Activated CD4-positive, alpha-beta T cell treated with anti-CD3 and anti-CD28 coated beads, Interleukin-2, amount 10 ng/mL, durations not matched to agents 7 days and 5 days (primary cell): Measurements from ENCODE around the gene TELO2. TPM values are rescaled to one million over a fixed set of nuclear protein-coding genes. Genes with fewer than 3 reads are reported as not detected.
A peak's percentile ranks its signal among the peaks of the same experiment; 100 is the strongest.

ENCODE experiments used
- CTCF ChIA-PET: fragments of 350-600 bp; sonication (Branson Sonifier 250); formaldehyde crosslinking; loops from one replicate; lab custom pipeline; 2021; ENCODE audit warnings: antibody characterized with exemption; lab: Charles Lee
- POLR2A ChIA-PET: fragments of 350-600 bp; sonication (Branson Sonifier 250); formaldehyde crosslinking; loops from one replicate; lab custom pipeline; 2021; ENCODE audit warnings: antibody characterized with exemption; lab: Charles Lee
- DNase-seq: peaks from one replicate; pipeline ENCODE4 v3.0.0-alpha.2; 2020
- H3K27ac Mint-ChIP-seq: one replicate; pipeline ENCODE4 v1.8.0; 2021; ENCODE audit warnings: mild to moderate bottlenecking, moderate library complexity, mixed read lengths
- H3K27me3 Mint-ChIP-seq: one replicate; pipeline ENCODE4 v1.8.0; 2021; ENCODE audit warnings: mixed read lengths
- H3K36me3 Mint-ChIP-seq: one replicate; pipeline ENCODE4 v1.8.0; 2021; ENCODE audit warnings: low read depth, mixed read lengths
- H3K4me1 Mint-ChIP-seq: one replicate; pipeline ENCODE4 v1.8.0; 2021; ENCODE audit warnings: mixed read lengths
- H3K4me3 Mint-ChIP-seq: one replicate; pipeline ENCODE4 v1.8.0; 2021; ENCODE audit warnings: mild to moderate bottlenecking, moderate library complexity, mixed read lengths
- H3K9me3 Mint-ChIP-seq: one replicate; pipeline ENCODE4 v1.8.0; 2021; ENCODE audit warnings: mixed read lengths
- total RNA-seq, 2 experiments: library from RNA; stranded (reverse); gene quantifications; one replicate each; pipeline ENCODE4 v1.2.3, GENCODE V29; 2021

TELO2 gene
- total RNA-seq, 2 experiments from 2014 or later, result 49.1 to 65.5 TPM

GRCh38 chr16:1545044-1546040, 52.2 kb downstream of the TELO2 start:
- no peaks in the 10 kb centered on the region for H3K27me3 Mint-ChIP-seq
- H3K4me1 Mint-ChIP-seq, result peaks cover 58% of the 10 kb centered on the region
- H3K27ac Mint-ChIP-seq, result peak overlapping the region; percentile 68
- POLR2A ChIA-PET, result interaction anchor here (0.5 kb wide), 1 partner anchor 12 kb away, joined by 3 read pairs; the partner anchor contains the start of gene TMEM204
- H3K9me3 Mint-ChIP-seq, result no peaks in the 10 kb centered on the region
- no peak for DNase-seq
- H3K36me3 Mint-ChIP-seq, result peaks cover 70% of the 10 kb centered on the region
- CTCF ChIA-PET, result interaction anchor here (0.7 to 1.7 kb wide), 4 partner anchors 9 to 252 kb away, joined by 3 to 4 read pairs (median 3); no protein-coding TSS in a partner anchor
- H3K4me3 Mint-ChIP-seq, result peak overlapping the region; percentile 45

DNA sequence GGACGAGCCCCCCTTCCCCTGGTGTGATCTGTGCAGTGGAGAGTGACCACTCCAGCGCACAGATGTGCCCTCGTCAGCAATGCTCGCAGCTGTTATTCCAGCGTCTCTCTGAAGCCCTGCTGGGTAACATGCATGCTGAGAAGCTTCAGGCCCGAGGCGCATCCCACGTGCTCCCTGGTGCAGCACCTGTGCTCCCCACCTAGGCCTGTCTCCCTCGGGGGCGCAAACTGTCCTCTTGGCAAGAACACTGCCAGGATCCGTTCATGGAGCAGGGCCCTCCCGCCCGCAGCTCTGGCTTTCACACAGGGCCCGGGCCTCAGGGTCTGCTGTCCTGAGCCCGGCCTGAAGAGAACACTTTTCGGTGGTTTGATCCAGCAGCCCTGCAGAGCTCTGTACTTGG, 53.3 kb downstream of the TELO2 start:
- H3K27me3 Mint-ChIP-seq, result no peaks in the 10 kb centered on the region
- no peak overlapping the region for H3K4me3 Mint-ChIP-seq
- ChIA-PET CTCF (interaction anchor here (0.5 to 1.7 kb wide), 2 partner anchors 10 to 76 kb away, joined by 3 to 4 read pairs; no protein-coding TSS in a partner anchor), POLR2A (no interaction called here)
- H3K9me3 Mint-ChIP-seq, result no peaks in the 10 kb centered on the region
- DNase-seq, result no peak
- peaks cover 63% of the 10 kb centered on the region for H3K36me3 Mint-ChIP-seq
- peaks cover 50% of the 10 kb centered on the region for H3K4me1 Mint-ChIP-seq
- peak overlapping the region; percentile 25 for H3K27ac Mint-ChIP-seq

DNA sequence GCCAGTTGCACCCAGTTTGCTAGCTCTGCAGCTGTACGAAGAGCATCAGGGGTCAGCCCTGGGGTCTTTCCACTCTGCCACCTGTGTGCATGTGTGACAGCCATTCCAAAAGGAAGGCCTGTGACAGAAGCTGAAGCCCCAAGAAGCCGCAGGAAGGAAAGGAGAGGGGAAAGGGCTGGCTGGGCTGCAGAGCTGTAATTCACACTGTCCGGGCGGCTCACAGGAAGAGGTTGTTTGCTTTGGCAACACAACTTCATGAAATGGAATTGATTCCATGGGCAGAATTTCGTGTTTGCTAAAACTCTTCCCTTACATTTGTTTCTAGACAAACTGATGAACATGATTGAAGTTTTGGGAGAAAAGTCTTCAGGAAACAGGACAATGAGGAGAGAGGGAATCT, 55.1 kb downstream of the TELO2 start:
- DNase-seq, result no peak
- H3K27me3 Mint-ChIP-seq, result no peaks in the 10 kb centered on the region
- H3K27ac Mint-ChIP-seq, result no peak overlapping the region
- no peaks in the 10 kb centered on the region for H3K9me3 Mint-ChIP-seq
- POLR2A ChIA-PET, result no interaction called here
- H3K4me3 Mint-ChIP-seq, result no peak overlapping the region
- H3K4me1 Mint-ChIP-seq, result peaks cover 36% of the 10 kb centered on the region
- CTCF ChIA-PET, result interaction anchor here (0.9 kb wide), 1 partner anchor 15 kb away, joined by 3 read pairs; the partner anchor contains the start of gene TMEM204
- H3K36me3 Mint-ChIP-seq, result peaks cover 59% of the 10 kb centered on the region

- CTCF ChIA-PET, result interaction anchor here (0.9 kb wide), 1 partner anchor 15 kb away, joined by 3 read pairs; the partner anchor contains the start of gene TMEM204
- Mint-ChIP-seq H3K4me3 (no peak overlapping the region), H3K36me3 (peaks cover 58% of the 10 kb centered on the region), H3K9me3 (no peaks in the 10 kb centered on the region), H3K4me1 (peaks cover 31% of the 10 kb centered on the region), H3K27ac (no peak overlapping the region), H3K27me3 (no peaks in the 10 kb centered on the region)
- DNase-seq, result no peak
- POLR2A ChIA-PET, result no interaction called here
Measured at GRCh38 chr16:1548727-1549126, 55.6 kb downstream of the TELO2 start.

DNA sequence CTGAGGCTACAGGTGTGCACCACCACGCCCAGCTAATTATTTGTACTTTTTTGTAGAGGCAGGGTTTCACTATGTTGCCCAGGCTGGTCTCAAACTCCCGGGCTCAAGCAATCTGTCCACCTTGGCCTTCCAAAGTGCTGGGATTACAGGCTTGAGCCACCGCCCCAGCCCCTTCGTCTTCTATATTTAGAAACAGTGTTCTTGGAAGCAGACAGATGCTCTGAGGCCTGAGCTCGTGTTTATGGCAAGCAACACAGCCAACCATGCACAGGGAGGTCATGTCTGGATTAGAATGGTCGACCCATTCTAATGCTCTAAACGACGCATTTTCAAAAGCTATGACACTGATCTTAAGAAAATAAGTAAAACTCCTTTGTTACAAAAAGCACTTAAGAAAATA, 56.9 kb downstream of the TELO2 start:
- no peaks in the 10 kb centered on the region for H3K9me3 Mint-ChIP-seq
- peaks cover 60% of the 10 kb centered on the region for H3K36me3 Mint-ChIP-seq
- H3K27ac Mint-ChIP-seq, result no peak overlapping the region
- peaks cover 22% of the 10 kb centered on the region for H3K4me1 Mint-ChIP-seq
- ChIA-PET CTCF (no interaction called here), POLR2A (no interaction called here)
- no peak for DNase-seq
- no peaks in the 10 kb centered on the region for H3K27me3 Mint-ChIP-seq
- no peak overlapping the region for H3K4me3 Mint-ChIP-seq

GRCh38 chr16:1550696-1551095, 57.5 kb downstream of the TELO2 start:
- CTCF ChIA-PET, result no interaction called here
- Mint-ChIP-seq H3K4me3 (no peak overlapping the region), H3K27ac (no peak overlapping the region), H3K9me3 (no peaks in the 10 kb centered on the region), H3K27me3 (no peaks in the 10 kb centered on the region), H3K4me1 (peaks cover 16% of the 10 kb centered on the region), H3K36me3 (peaks cover 61% of the 10 kb centered on the region)
- DNase-seq, result no peak
- POLR2A ChIA-PET, result no interaction called here

DNA sequence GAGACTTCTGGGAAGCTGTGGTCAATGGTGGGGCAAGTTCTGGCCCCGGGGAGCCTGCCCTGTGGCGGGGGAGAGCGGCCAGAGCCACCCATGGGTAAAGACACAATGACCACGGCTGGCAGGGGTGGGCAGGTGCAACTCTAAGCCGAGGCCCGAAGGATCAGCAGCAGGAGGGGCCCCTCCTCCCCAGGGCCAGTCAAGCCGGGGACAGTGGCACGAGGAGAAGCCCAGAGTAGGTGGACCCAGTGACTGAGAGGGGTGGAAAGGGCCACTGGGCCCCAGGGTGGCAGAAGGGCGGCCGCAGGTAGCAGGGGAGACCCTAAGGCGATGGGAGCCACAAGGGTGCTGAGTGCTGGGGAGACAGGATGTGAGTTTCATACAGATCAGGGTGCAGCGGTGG, 58.0 kb downstream of the TELO2 start:
- H3K27me3 Mint-ChIP-seq, result no peaks in the 10 kb centered on the region
- H3K36me3 Mint-ChIP-seq, result peaks cover 62% of the 10 kb centered on the region
- no peaks in the 10 kb centered on the region for H3K9me3 Mint-ChIP-seq
- H3K4me3 Mint-ChIP-seq, result no peak overlapping the region
- DNase-seq, result no peak
- H3K27ac Mint-ChIP-seq, result no peak overlapping the region
- ChIA-PET POLR2A (no interaction called here), CTCF (no interaction called here)
- H3K4me1 Mint-ChIP-seq, result peaks cover 13% of the 10 kb centered on the region

- peaks cover 60% of the 10 kb centered on the region for H3K36me3 Mint-ChIP-seq
- no peak for DNase-seq
- peaks cover 9% of the 10 kb centered on the region for H3K4me1 Mint-ChIP-seq
- H3K27me3 Mint-ChIP-seq, result no peaks in the 10 kb centered on the region
- ChIA-PET POLR2A (no interaction called here), CTCF (no interaction called here)
- H3K27ac Mint-ChIP-seq, result no peak overlapping the region
- H3K9me3 Mint-ChIP-seq, result no peaks in the 10 kb centered on the region
- H3K4me3 Mint-ChIP-seq, result no peak overlapping the region
Measured at GRCh38 chr16:1552129-1552528, 59.0 kb downstream of the TELO2 start.

- Mint-ChIP-seq H3K27ac (no peak overlapping the region), H3K36me3 (peaks cover 54% of the 10 kb centered on the region), H3K4me1 (peaks cover 14% of the 10 kb centered on the region), H3K27me3 (no peaks in the 10 kb centered on the region), H3K4me3 (no peak overlapping the region), H3K9me3 (no peaks in the 10 kb centered on the region)
- no peak for DNase-seq
- CTCF ChIA-PET, result no interaction called here
- POLR2A ChIA-PET, result no interaction called here
Measured at GRCh38 chr16:1553946-1554825, 61.0 kb downstream of the TELO2 start.

- no peaks in the 10 kb centered on the region for H3K9me3 Mint-ChIP-seq
- H3K27ac Mint-ChIP-seq, result no peak overlapping the region
- H3K27me3 Mint-ChIP-seq, result no peaks in the 10 kb centered on the region
- H3K4me3 Mint-ChIP-seq, result no peak overlapping the region
- ChIA-PET CTCF (no interaction called here), POLR2A (no interaction called here)
- H3K4me1 Mint-ChIP-seq, result peaks cover 18% of the 10 kb centered on the region
- DNase-seq, result no peak
- peaks cover 53% of the 10 kb centered on the region for H3K36me3 Mint-ChIP-seq
Measured at GRCh38 chr16:1554826-1555445, 61.8 kb downstream of the TELO2 start.

DNA sequence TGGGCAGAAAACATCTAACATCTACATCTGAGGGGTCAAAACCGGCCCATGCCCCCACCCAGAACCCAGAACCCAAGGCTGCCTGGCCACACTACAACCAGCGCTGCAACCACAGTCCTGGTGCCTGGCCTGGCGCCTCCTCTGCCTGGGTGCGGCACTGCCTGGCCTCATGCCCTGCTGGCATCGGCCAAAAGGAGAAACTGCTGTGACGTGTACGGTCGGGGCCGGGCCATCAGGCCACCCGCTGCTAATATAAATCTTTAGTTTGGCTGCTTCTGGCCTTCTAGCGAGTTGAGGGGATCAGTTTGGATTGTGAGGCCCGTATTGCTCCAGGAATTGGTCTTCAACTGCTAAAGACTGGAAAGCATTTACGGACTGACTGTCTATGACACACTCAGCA, 63.1 kb downstream of the TELO2 start:
- Mint-ChIP-seq H3K9me3 (no peaks in the 10 kb centered on the region), H3K36me3 (peaks cover 51% of the 10 kb centered on the region), H3K4me1 (peaks cover 26% of the 10 kb centered on the region), H3K4me3 (no peak overlapping the region), H3K27ac (no peak overlapping the region), H3K27me3 (no peaks in the 10 kb centered on the region)
- CTCF ChIA-PET, result no interaction called here
- no peak for DNase-seq
- POLR2A ChIA-PET, result no interaction called here

DNA sequence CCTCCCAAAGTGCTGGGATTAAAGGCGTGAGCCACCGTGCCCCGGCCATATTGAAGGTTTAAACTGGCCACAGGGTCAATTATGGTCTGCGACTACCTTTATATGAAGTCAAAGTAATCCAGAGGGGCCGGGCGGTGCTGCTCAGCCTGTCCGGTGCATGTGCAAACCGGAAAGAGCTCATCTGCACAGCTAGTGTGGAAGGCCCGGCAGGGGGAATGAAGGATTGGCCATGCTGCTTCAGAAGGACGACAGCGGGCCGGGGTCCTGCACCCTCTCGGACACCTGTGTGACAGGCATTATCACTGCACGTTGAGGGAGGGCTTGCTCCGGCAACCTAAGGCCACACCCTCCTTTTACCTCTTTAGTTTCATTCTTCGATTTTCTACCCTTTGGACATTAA, 63.9 kb downstream of the TELO2 start:
- Mint-ChIP-seq H3K27ac (no peak overlapping the region), H3K36me3 (peaks cover 48% of the 10 kb centered on the region), H3K4me1 (peaks cover 31% of the 10 kb centered on the region), H3K9me3 (no peaks in the 10 kb centered on the region), H3K27me3 (no peaks in the 10 kb centered on the region), H3K4me3 (no peak overlapping the region)
- ChIA-PET CTCF (no interaction called here), POLR2A (no interaction called here)
- no peak for DNase-seq
